ENCODE measurements around the gene SNW1.

DNA sequence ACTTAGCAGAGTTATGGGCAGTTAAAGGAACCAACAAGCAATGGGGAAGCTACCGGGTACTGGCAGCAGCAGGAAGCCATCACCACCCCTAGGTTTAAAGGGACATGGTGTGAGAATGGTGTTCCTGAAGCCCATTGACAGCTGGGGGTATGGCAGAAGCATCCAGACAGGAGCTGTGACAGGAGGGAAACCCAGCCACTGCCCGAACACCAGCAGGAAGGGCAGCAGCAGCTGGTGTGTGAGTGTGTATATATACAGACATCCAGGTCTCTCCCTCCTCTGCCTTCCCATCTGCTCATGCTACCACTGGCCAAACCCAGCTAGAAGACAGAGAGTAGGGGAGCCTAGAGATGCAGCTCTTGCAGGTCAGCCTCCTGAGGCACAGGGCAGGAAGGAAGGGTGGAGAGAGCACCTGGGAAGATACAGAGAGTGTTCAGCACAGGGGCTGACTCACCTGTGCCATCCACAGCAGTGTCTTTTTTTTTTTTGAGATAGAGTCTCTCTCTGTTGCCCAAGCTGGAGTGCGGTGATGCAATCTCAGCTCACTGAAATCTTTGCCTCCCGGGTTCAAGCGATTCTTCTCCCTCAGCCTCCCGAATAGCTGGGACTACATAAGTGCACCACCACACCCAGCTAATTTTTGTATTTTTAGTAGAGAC is 29.7 kb upstream of the SNW1 start:
- no peak for TF ChIP-seq GATA2 (IDR thresholded peaks at IDR 0.05; ENCODE audit: low read depth, low read length)
- TF ChIP-seq GATA3 (IDR thresholded peaks at IDR 0.05; ENCODE audit: low read depth, low read length) = no peak
